Spleen (tissue), 11 donors: ENCODE results near the gene SAMD8. TPM values are rescaled to one million over a fixed set of nuclear protein-coding genes. Genes with fewer than 3 reads are reported as not detected.
A peak's percentile ranks its signal among the peaks of the same experiment; 100 is the strongest.
"Not testable (repeated sequence)": the region's sequence is repeated elsewhere in the genome, so short reads cannot be mapped to it uniquely, and the experiment has no call there.

Experiments used
- DNase-seq: peaks from one replicate; pipeline ENCODE4 v3.0.0-alpha.2; 2020
- H3K27ac ChIP-seq, 8 donors: fragments of 200-600 bp; sonication (generic) in 7 of 8; 1 replicate in 4 of 8; 2 replicates in 4 of 8; pipeline versions ENCODE4 v1.5.0 to v1.8.0; 2016 to 2021; ENCODE audit warnings: inconsistent platforms in 4 of 8, mild to moderate bottlenecking in 4 of 8, moderate library complexity in 1 of 8
- H3K27me3 ChIP-seq, 7 donors: fragments of 200-600 bp; sonication (generic) in 6 of 7; replicated peaks in 1 of 7; 1 replicate in 4 of 7; 2 replicates in 3 of 7; pipeline versions ENCODE4 v1.5.0 to v1.8.0; 2016 to 2021; ENCODE audit warnings: inconsistent platforms in 3 of 7, mild to moderate bottlenecking in 1 of 7
- H3K36me3 ChIP-seq, 6 donors: fragments of 200-600 bp; sonication (generic) in 5 of 6; 1 replicate in 4 of 6; 2 replicates in 2 of 6; pipeline versions ENCODE4 v1.5.0 to v1.8.0; 2016 to 2021; ENCODE audit warnings: inconsistent platforms in 2 of 6
- H3K4me1 ChIP-seq, 6 donors: fragments of 200-600 bp; sonication (generic) in 5 of 6; 1 replicate in 3 of 6; 2 replicates in 3 of 6; pipeline versions ENCODE4 v1.5.0 to v1.8.0; 2016 to 2021; ENCODE audit warnings: inconsistent platforms in 3 of 6
- H3K4me3 ChIP-seq, 8 donors: fragments of 200-600 bp; sonication (generic) in 7 of 8; 1 replicate in 4 of 8; 2 replicates in 4 of 8; pipeline versions ENCODE4 v1.5.0 to v1.8.0; 2016 to 2021; ENCODE audit warnings: inconsistent platforms in 4 of 8, mild to moderate bottlenecking in 4 of 8, moderate library complexity in 2 of 8
- H3K9me3 ChIP-seq, 8 donors: fragments of 200-600 bp; sonication (generic) in 7 of 8; 1 replicate in 4 of 8; 2 replicates in 4 of 8; pipeline versions ENCODE4 v1.5.0 to v1.8.0; 2016 to 2021; ENCODE audit warnings: inconsistent platforms in 4 of 8
- POLR2A ChIP-seq, 3 donors: fragments of 450-650 bp; IDR thresholded peaks; one replicate each; pipeline ENCODE4 v1.5.1; 2017; ENCODE audit warnings: antibody characterized with exemption in 3 of 3, mild to moderate bottlenecking in 1 of 3
- POLR2AphosphoS5 ChIP-seq, 3 donors: sonication (generic); formaldehyde crosslinking; IDR thresholded peaks; one replicate each; pipeline ENCODE4 v1.5.1; 2017; ENCODE audit warnings: antibody characterized with exemption in 3 of 3
- WGBS, 5 donors: extraction: QIAGEN DNeasy Blood & Tissue Kit in 3 of 5; methylation state at CpG; one replicate each; pipeline versions ENCODE4 v1.1.5 to v1.1.7; 2013 to 2018; 5-methylcytosine and 5-hydroxymethylcytosine counted together
- intact Hi-C: fragments of 100-400 bp; cut with DNase I; formaldehyde crosslinking; loops from one replicate; pipeline ENCODE4 v1.15.0; 2023; ENCODE audit warnings: low total_unique reads
- polyA plus RNA-seq, 3 donors: library from polyadenylated mRNA; stranded (reverse); fragments of 200-250 nt; gene quantifications; one replicate each; pipeline ENCODE4 v1.2.1, GENCODE V29; 2013
- total RNA-seq, 7 donors: library from RNA; depleted of rRNA in 3 of 7; stranded (reverse); fragments of >200 nt in 3 of 7; fragmentation: NEBNext Ultra II Directional in 4 of 7; extraction: Animal tissue kit (Norgen Biotek cat#: 25700) in 4 of 7; gene quantifications; one replicate each; pipeline versions ENCODE4 v1.1.0 to v1.2.1, GENCODE V29; 2016 to 2021
- TF ChIP-seq, protein P1 (sequence below), 11 experiments: fragments of 200-600 bp in 7 of 11; fragments of 450-650 bp in 4 of 11; sonication (generic) in 4 of 11; IDR thresholded peaks in 8 of 11; conservative IDR thresholded peaks in 3 of 11; 1 replicate in 7 of 11; 2 replicates in 4 of 11; pipeline versions ENCODE4 v1.4.0 to v1.8.0; 2016 to 2021; ENCODE audit warnings: antibody characterized with exemption in 11 of 11, inconsistent platforms in 4 of 11, mild to moderate bottlenecking in 1 of 11
- donor health status: healthy with polysubstance abuse.
- donor health status: DM: no; HTN: no; CAD: no; lungs with moderate emphysema.
- donor health status: DM: no; HTN: no; CAD: no.
- donor health status: Bipolar disorder and iron deficiency.
- donor health status: healthy.
- donor health status: DM: no; HTN: no; CAD: no.
- donor health status: DM: yes; HTN: yes; CAD: no.

SAMD8 gene
- total and polyA plus RNA-seq, 10 donors: 4.1 to 35.1 (median 25.2) TPM

DNA sequence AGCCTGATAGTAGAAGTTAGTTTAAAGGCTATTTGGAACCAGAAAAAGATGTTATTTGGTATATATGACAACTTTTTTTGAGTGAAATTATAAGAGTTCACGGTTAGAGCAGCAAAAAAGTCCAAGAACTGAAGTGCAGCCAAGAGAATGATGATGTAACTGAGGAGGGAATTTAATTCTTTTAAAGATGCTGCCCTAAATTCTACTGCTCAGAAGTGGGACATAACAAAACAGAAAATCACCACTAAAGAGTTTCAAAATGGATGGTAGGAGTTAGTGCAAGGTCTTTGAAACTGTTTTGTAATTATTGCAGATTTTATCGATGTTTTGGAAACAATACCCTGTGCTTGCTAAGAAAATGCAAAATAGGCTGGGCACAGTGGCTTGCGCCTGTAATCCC, 6.5 kb downstream of the SAMD8 start:
- TF ChIP-seq, protein P1, sequence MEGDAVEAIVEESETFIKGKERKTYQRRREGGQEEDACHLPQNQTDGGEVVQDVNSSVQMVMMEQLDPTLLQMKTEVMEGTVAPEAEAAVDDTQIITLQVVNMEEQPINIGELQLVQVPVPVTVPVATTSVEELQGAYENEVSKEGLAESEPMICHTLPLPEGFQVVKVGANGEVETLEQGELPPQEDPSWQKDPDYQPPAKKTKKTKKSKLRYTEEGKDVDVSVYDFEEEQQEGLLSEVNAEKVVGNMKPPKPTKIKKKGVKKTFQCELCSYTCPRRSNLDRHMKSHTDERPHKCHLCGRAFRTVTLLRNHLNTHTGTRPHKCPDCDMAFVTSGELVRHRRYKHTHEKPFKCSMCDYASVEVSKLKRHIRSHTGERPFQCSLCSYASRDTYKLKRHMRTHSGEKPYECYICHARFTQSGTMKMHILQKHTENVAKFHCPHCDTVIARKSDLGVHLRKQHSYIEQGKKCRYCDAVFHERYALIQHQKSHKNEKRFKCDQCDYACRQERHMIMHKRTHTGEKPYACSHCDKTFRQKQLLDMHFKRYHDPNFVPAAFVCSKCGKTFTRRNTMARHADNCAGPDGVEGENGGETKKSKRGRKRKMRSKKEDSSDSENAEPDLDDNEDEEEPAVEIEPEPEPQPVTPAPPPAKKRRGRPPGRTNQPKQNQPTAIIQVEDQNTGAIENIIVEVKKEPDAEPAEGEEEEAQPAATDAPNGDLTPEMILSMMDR (IDR thresholded peaks at IDR 0.05 in 8 of 11, conservative IDR thresholded peaks at IDR 0.05 in 3 of 11): no peak
- TF ChIP-seq POLR2A (IDR thresholded peaks at IDR 0.05): no peak
- TF ChIP-seq POLR2AphosphoS5 (IDR thresholded peaks at IDR 0.05): no peak
- H3K36me3 ChIP-seq: peaks cover 0 to under 1% (median 0%) of the 10 kb centered on the region in 6 donors
- intact Hi-C loops: no loop called here
- H3K27me3 ChIP-seq: no peaks in the 10 kb centered on the region
- H3K4me1 ChIP-seq: peaks cover 18 to 99% (median 62%) of the 10 kb centered on the region in 6 donors
- H3K4me3 ChIP-seq: no peak overlapping the region
- no peak for DNase-seq
- WGBS, 5 donors: 78 to 90% (median 82%) methylated on average over 3 of the region's 3 CpGs
- no peaks in the 10 kb centered on the region for H3K9me3 ChIP-seq
- peak overlapping the region in 2 of 8 donors; percentile 2 to 3 for H3K27ac ChIP-seq

DNA sequence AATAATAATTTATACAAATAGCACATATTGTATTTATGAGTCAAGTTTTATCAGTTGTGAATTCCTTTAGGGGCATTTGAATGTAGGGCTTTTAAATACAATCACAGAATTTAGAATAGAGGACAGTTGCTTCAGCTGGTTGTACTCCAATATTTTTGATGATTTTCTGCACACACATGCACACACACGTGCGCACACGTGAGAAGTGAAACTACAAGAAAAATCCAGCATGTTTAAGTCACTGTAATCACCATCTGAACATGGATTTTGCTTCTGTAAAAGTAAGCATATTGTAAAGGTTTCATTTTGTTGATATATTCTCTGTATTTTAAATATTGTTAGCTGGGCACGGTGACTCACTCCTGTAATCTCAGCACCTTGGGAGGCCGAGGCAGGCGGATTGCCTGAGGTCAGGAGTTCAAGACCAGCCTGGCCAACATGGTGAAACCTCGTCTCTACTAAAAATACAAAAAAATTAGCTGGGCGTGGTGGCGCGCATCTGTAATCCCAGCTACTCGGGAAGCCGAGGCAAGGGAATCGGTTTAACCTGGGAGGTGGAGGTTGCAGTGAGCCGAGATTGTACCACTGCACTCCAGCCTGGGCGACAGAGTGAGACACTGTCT, 8.1 kb downstream of the SAMD8 start:
- WGBS, 5 donors: 88 to 90% (median 89%) methylated on average over 15 of the region's 15 CpGs
- H3K27ac ChIP-seq, H3K4me3 ChIP-seq, H3K9me3 ChIP-seq, H3K27me3 ChIP-seq, intact Hi-C loops, DNase-seq: not testable (repeated sequence)
- H3K36me3 ChIP-seq: peaks cover 0 to 16% (median 9%) of the 10 kb centered on the region in 6 donors
- H3K4me1 ChIP-seq: peaks cover 13 to 97% (median 49%) of the 10 kb centered on the region in 6 donors

DNA sequence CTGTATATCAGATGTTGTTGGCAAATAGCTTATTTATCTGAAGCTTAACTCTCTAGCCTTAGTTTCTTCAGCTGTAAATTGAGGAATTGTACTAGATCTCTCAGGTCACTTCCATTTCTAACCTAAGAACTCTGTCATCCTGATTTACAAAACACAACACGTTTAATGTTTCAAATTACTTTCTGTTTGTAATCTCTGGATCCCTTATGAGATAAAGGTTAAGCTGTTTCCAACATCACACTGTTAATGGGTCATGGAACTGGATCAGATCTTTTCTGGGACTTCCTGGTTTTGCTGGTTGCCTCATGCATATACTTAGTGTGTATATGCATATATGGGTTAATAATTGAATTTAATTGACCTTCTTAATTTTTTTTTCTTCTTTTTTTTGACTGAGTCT, 9.9 kb downstream of the SAMD8 start:
- WGBS, 5 donors: 35 to 61% (median 37%) methylated on average over 1 of the region's 1 CpG
- Histone ChIP-seq H3K27ac (peak overlapping the region in 2 of 8 donors; percentile 10 to 26), H3K4me1 (peaks cover 12 to 97% (median 36%) of the 10 kb centered on the region in 6 donors)

DNA sequence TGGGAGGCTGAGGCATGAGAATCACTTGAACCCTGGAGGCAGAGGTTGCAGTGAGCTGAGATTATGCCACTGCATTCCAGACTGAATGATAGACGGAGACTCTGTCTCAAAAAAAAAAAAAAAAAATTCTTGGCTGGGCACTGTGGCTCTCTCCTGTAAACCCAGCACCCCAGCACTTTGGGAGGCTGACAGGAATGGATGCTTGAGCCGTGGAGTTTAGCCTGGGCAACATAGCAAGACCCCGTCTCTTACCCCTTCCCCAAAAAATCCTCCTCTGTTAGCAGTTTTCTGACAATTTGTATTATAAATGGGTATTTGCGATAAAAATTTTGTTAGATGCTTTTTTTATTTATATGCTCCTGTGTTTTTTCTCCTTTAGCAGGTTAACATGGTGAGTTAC, 11.0 kb downstream of the SAMD8 start:
- intact Hi-C loops: no loop called here
- peaks cover 0 to 37% (median 10%) of the 10 kb centered on the region in 6 donors for H3K36me3 ChIP-seq
- H3K9me3 ChIP-seq: no peaks in the 10 kb centered on the region
- H3K27me3 ChIP-seq: no peaks in the 10 kb centered on the region
- DNase-seq: no peak
- no peak for TF ChIP-seq POLR2AphosphoS5 (IDR thresholded peaks at IDR 0.05)
- TF ChIP-seq, protein P1 (IDR thresholded peaks at IDR 0.05 in 8 of 11, conservative IDR thresholded peaks at IDR 0.05 in 3 of 11): no peak
- no peak for TF ChIP-seq POLR2A (IDR thresholded peaks at IDR 0.05)
- no peak overlapping the region for H3K27ac ChIP-seq
- 93 to 100% (median 95%) methylated on average over 4 of the region's 4 CpGs for WGBS, 5 donors
- no peak overlapping the region for H3K4me3 ChIP-seq
- H3K4me1 ChIP-seq: peaks cover 13 to 97% (median 36%) of the 10 kb centered on the region in 6 donors

More for the DNA sequence above, 9.9 kb downstream of the SAMD8 start:
- intact Hi-C loops: no loop called here
- H3K27me3 ChIP-seq: no peaks in the 10 kb centered on the region
- no peak overlapping the region for H3K4me3 ChIP-seq
- peaks cover 0 to 31% (median 10%) of the 10 kb centered on the region in 6 donors for H3K36me3 ChIP-seq
- H3K9me3 ChIP-seq: no peaks in the 10 kb centered on the region
- no peak for DNase-seq
- TF ChIP-seq POLR2AphosphoS5 (IDR thresholded peaks at IDR 0.05) (no peak), POLR2A (IDR thresholded peaks at IDR 0.05) (no peak)
- TF ChIP-seq, protein P1 (IDR thresholded peaks at IDR 0.05 in 8 of 11, conservative IDR thresholded peaks at IDR 0.05 in 3 of 11): no peak
